ENCODE data around the gene SEPTIN5.

Gene SEPTIN5

GRCh38 chr22:19749876-19750275 is 35.6 kb downstream of the SEPTIN5 start:
- no peak for DNase-seq (ENCODE audit: low read depth)

DNA sequence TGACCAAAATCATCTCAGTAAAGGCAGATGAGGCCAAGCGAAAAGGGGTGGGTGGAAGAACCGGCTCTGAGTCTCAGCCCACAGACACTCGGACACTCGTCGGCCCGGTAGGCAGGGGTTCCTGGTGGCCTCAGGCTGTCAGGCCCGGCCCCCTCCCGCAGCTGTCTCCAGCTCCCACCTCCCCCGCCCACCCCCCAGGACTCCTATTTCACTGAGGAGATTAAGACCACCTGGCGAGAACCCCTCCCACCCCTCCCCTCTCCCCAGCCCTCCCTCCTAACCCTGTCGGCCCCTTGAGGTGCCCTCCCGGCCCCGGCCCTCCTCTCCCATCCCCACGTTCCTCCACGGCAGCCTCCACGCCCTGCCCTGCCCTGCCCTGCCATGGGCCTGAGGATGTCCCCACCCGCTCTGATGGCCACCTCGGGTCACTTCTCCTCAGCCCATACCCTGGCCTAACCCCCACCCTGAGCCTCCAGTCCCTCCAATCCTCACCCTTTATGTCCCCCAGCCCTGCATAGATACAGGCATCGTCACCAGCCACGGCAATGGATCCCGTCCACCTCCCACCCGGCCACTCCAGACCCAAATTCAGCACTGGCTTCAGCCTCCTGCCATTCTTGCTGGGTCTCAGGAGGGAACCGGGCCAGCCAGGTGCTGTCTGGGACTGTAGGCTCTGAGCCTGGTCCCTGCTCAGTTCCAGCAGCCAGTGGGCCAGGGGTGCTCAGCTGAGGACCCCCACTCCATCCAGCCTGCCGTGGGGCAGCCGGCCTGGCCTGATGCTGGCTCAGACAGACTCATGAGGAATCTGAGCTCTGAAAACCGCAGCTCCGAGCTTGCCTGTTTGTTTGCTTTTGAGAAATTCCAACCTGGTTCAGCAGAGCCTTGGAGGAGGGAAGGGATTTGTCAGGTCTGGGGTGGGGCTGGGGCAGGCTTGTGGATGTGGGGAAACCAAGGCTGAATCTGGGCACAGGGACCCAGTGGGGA is 36.5 kb downstream of the SEPTIN5 start:
- no peak for DNase-seq (ENCODE audit: low read depth)

DNA sequence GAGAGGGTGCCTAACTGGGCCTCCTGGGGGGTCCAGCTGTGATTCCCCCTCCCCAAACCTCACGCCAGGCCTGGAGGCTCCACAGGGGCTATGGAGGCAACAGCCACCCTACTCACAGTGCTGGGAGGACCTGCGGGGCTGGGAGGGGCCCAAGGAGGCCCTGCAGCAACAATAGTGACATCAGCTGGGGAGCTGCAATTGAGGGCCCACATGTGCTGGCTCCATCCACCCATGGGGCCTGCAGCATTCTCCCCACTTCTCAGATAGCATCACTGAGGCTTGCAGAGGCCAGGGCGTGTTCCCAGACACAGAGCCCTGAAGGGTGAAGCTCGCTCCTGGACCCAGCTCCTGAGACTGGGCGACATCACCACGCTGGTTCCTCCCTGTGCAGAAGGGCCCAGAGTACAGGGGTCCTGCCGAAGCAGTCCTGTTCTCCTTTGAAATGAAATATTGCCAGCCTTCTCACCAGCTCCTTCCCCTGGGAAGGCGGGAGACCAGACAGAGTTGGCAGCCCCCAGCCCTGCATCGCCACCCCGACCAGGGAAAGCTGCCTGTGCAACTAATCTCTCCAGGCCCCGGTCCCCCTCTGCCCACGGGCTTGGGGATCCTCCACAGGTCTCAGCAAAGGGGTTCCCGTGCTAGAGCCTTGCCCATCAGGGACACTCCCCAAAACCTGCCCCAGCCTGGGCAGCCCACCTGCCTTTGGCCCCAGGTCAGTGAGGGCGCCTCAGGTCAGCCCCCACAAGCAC is 37.4 kb downstream of the SEPTIN5 start:
- no peak for DNase-seq (ENCODE audit: low read depth)

DNA sequence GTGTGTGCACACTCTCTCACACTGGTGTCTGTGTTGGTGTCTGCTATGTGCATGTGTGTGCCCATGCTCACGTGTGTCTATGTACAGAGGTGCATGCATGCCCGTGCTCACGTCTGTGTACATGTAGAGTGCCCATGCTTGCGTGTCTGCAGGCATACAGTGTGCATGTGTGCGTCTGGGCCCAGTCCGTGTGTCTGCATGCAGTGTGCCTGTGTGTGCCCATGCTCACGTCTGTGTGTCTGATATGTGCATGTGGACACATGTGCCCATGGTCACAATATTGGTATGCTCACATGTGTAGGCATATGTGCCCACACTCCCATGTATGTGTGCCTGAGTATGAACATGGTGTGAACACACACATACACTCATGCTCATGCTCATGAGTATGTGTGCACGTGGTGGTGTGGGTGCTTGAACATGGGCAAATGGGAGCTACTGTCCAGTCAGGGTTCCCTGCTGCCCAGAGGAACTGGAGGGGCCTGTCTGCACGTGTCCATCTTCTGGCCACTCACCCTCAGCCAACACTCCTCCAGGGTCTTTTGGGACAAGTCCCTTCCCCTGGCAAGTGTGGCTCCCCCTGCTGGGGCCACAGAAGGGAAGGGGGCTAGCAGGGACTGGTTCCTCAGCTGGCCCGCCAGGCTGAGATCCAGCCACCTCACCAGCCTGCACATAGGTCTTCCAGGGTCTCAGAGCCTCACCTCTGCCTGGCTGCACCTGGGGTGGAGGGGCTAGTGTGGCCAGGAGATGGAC is 39.0 kb downstream of the SEPTIN5 start:
- no peak for DNase-seq (ENCODE audit: low read depth)

DNA sequence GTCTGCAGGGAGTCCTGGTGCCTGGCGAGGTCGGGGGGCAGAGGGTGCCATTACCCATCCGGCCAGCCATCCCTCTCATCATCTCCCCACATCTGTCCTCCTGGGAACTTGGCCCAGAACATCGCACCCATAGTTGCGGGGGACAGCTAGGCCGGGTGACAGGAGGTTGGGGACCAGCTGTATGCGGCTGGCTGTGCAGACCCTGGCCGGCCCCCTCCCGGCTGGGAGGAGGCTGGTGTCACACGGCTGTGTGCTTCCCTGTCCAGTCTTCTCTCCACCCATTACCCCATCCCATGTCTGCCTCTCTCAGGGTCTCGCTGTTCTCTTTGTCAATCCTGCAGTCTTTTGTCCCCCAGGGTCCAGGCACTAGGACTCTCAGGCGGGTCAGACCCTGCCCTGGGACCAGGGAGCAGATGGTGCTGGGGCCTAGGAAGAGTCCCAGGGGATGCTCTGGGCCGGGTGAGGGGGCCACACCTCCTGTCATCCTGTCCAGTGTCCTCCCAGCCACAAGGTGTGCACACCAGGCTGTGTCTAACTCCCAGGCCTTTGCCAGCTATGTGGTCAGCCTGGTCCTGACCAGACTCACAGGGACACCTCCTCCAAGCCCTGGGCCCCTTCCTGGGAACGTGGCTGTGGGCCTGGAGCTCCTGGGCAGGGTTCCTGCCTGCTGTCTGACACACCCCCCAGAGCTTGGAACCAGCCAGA is 39.8 kb downstream of the SEPTIN5 start:
- DNase-seq (ENCODE audit: low read depth) = no peak

DNA sequence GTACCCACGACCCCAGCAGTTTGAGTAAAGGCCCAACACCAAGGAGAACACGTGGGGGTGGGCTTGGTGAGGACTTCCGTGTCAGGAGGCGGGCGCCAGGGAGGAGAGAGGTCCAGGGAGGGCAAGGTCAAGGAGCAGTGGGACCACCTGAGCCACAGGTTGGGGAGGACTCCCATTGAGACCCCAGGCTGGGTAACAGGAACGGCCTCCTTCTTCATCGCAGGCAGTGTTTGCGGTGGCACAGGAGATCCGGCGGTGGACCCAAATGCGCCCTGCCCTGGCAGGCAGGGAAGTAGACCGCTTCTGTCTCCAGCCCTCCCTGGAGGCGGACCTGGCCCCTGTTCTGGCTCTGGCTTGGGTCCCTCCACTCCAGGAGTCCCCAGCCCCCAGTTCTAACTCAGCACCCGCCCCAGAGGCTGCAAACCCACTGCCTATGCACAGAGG is 40.4 kb downstream of the SEPTIN5 start:
- DNase-seq (ENCODE audit: low read depth) = no peak

DNA sequence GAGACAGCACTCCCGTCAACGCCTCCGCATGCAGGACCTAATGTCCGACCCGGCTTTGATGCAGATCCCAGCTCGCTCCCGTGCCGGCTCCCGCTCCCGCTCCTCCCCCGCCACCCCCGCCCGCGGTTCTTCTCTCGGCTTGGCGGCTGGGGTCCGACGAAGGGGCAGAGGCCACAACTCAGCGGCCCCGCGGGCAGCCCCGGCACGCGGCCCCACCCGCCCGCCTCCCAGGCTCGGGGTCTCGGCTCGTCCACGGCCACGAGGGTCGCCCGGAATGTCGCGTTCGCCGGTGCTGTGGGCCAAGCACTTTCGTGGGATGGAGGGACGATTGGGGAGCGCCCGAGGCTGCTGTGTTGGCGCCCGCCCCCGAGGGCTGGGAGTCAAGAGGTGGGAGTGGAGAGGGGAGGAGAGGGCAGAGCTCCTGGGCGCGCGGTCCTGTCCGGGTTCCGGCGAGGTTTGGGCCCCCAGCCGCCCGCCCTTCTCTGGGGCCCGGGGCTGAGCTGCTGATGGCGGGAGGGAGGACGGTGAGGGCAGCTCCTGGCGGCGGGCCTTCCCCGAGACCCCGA is 40.9 kb downstream of the SEPTIN5 start:
- no peak for DNase-seq (ENCODE audit: low read depth)

GRCh38 chr22:19755722-19756287 is 41.5 kb downstream of the SEPTIN5 start:
- no peak for DNase-seq (ENCODE audit: low read depth)

GRCh38 chr22:19756288-19757128 is 42.2 kb downstream of the SEPTIN5 start:
- DNase-seq (ENCODE audit: low read depth) = no peak

GRCh38 chr22:19757140-19757984 is 43.1 kb downstream of the SEPTIN5 start:
- no peak for DNase-seq (ENCODE audit: low read depth)

DNA sequence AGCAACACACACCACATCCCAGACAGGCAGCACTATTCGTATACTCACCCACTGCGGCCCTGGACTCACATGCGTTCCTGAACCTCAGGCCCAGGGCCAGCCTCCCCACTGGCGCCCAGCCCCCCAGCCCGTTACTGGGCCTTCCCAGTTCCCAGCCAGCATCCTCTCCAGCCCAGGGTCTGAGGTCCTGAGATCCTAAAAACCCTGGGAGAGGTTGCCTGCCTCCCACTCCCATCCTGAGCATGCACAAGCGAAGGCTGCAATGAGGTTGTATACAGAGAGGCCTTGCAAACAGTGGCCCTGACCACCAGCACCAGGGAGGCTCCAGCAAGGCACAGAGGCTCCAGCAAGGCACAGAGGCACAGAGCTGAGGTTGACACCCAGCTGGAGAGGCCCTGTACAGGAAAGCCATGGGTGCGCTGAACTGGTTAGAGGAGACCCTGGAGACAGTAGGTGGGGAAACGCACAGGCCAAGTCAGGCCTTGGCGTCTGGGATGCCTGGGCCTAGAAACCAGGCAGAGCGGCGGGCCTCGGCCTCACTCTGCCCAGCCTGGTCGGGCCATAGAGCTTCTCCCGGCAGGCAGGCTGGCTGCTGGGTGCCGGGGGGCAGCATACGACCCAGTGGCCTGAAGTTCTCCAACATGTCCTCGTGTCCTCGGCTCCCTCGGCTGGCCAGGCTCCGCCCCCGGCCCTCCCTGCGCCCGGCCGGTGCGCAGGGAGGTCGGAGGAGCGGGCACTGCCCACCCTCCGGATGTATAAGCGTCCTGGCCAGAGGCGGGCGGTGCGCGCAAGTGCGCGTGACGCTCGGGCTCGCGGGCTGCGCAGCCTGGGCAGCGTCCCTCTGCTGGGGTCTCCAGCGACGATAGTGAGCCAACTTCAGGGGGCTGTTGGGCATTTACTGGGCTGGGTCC is 43.9 kb downstream of the SEPTIN5 start:
- DNase-seq (ENCODE audit: low read depth) = no peak

DNA sequence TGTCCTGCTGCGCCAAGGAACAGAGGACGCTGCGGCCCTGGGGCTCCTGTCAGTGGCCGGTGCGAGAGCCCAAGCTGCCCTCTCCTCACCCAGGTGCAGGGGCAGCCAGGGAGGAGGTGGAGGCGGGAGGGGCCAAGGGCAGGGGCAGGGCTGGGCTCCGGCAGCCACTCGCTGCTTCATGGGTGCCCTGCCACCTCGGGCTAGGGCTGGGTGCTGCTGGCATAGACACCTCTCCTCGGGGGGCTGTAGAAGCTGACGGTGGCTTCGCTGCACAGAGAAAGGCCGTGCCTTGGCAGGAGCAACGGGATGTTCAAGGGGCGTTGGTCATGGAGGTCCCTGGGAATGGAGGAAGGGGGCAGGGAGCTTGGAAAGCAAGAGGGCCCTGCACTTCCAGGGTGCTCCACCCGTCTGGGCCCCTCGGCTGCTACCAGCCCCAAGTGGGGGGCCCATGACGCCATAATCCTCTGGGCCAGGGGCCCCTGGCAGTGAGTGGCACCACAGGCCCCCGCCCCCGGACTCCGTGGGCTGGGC is 44.7 kb downstream of the SEPTIN5 start:
- no peak for DNase-seq (ENCODE audit: low read depth)

- no peak for DNase-seq (ENCODE audit: low read depth)
Measured at GRCh38 chr22:19759427-19760057, 45.2 kb downstream of the SEPTIN5 start.

GRCh38 chr22:19760058-19760950 is 46.0 kb downstream of the SEPTIN5 start, which contains the start of gene TBX1:
Gene TBX1 (plus strand): TSS chr22:19760778. CDS start chr22:19760844, 66 bp downstream.
- no peak for DNase-seq (ENCODE audit: low read depth)

GRCh38 chr22:19760951-19761724 is 46.8 kb downstream of the SEPTIN5 start:
- no peak for DNase-seq (ENCODE audit: low read depth)
